GM23338 (cell line): ENCODE measurements around the gene GRXCR2.

ENCODE experiments used
- CREB1 ChIP-seq: fragments of 250-450 bp; sonication (Bioruptor Pico); IDR thresholded peaks from 2 replicates; pipeline ENCODE4 v1.5.0; 2020; ENCODE audit warnings: low read depth, mild to moderate bottlenecking, moderate library complexity
- EZH2 ChIP-seq: fragments of 200-600 bp; sonication (generic); IDR thresholded peaks from one replicate; pipeline ENCODE4 v1.8.0; 2017; ENCODE audit warnings: antibody characterized with exemption, mild to moderate bottlenecking, low read depth; ENCODE audit not compliant: unreplicated experiment
- EZH2phosphoT487 ChIP-seq: fragments of 200-600 bp; sonication (generic); IDR thresholded peaks from one replicate; pipeline ENCODE4 v1.8.1; 2018; ENCODE audit warnings: antibody characterized with exemption; ENCODE audit not compliant: unreplicated experiment
- JUNB ChIP-seq: IDR thresholded peaks from one replicate; pipeline ENCODE4 v1.6.1; 2016; ENCODE audit warnings: antibody characterized with exemption; ENCODE audit not compliant: unreplicated experiment
- POLR2AphosphoS5 ChIP-seq: IDR thresholded peaks from 2 replicates; pipeline ENCODE4 v1.6.1; 2016; ENCODE audit warnings: antibody characterized with exemption, low read depth
- ZNF331 ChIP-seq: fragments of 250-450 bp; sonication (Bioruptor Pico); IDR thresholded peaks from 2 replicates; pipeline ENCODE4 v1.5.0; 2020; ENCODE audit warnings: low read depth, mild to moderate bottlenecking, moderate library complexity
- TF ChIP-seq, protein P1 (sequence below), 2 experiments: fragments of 200-600 bp in 1 of 2; sonication (generic) in 1 of 2; conservative IDR thresholded peaks; 2 replicates each; pipeline versions ENCODE4 v1.5.1 to v1.6.1; 2016 to 2017; ENCODE audit warnings: antibody characterized with exemption in 2 of 2, low read depth in 2 of 2, mild to moderate bottlenecking in 2 of 2, moderate library complexity in 1 of 2
- TF ChIP-seq, protein P2 (sequence below): IDR thresholded peaks from one replicate; pipeline ENCODE4 v1.6.1; 2018; ENCODE audit warnings: antibody characterized with exemption; ENCODE audit not compliant: unreplicated experiment
- TF ChIP-seq, protein P3 (sequence below): fragments of 250-450 bp; sonication (Bioruptor Pico); IDR thresholded peaks from 2 replicates; pipeline ENCODE4 v1.5.0; 2020; ENCODE audit warnings: mild to moderate bottlenecking, moderate library complexity

GRCh38 chr5:145826895-145827674 is 45.7 kb downstream of the GRXCR2 start:
- TF ChIP-seq, protein P1, sequence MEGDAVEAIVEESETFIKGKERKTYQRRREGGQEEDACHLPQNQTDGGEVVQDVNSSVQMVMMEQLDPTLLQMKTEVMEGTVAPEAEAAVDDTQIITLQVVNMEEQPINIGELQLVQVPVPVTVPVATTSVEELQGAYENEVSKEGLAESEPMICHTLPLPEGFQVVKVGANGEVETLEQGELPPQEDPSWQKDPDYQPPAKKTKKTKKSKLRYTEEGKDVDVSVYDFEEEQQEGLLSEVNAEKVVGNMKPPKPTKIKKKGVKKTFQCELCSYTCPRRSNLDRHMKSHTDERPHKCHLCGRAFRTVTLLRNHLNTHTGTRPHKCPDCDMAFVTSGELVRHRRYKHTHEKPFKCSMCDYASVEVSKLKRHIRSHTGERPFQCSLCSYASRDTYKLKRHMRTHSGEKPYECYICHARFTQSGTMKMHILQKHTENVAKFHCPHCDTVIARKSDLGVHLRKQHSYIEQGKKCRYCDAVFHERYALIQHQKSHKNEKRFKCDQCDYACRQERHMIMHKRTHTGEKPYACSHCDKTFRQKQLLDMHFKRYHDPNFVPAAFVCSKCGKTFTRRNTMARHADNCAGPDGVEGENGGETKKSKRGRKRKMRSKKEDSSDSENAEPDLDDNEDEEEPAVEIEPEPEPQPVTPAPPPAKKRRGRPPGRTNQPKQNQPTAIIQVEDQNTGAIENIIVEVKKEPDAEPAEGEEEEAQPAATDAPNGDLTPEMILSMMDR (conservative IDR thresholded peaks at IDR 0.05; ENCODE audit: low read depth in 2 of 2): no peak
- no peak for TF ChIP-seq EZH2
- TF ChIP-seq, protein P2, sequence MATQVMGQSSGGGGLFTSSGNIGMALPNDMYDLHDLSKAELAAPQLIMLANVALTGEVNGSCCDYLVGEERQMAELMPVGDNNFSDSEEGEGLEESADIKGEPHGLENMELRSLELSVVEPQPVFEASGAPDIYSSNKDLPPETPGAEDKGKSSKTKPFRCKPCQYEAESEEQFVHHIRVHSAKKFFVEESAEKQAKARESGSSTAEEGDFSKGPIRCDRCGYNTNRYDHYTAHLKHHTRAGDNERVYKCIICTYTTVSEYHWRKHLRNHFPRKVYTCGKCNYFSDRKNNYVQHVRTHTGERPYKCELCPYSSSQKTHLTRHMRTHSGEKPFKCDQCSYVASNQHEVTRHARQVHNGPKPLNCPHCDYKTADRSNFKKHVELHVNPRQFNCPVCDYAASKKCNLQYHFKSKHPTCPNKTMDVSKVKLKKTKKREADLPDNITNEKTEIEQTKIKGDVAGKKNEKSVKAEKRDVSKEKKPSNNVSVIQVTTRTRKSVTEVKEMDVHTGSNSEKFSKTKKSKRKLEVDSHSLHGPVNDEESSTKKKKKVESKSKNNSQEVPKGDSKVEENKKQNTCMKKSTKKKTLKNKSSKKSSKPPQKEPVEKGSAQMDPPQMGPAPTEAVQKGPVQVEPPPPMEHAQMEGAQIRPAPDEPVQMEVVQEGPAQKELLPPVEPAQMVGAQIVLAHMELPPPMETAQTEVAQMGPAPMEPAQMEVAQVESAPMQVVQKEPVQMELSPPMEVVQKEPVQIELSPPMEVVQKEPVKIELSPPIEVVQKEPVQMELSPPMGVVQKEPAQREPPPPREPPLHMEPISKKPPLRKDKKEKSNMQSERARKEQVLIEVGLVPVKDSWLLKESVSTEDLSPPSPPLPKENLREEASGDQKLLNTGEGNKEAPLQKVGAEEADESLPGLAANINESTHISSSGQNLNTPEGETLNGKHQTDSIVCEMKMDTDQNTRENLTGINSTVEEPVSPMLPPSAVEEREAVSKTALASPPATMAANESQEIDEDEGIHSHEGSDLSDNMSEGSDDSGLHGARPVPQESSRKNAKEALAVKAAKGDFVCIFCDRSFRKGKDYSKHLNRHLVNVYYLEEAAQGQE: no peak
- no peak for TF ChIP-seq POLR2AphosphoS5
- TF ChIP-seq CREB1 (CRISPR knock-in tag): no peak
- no peak for TF ChIP-seq JUNB
- no peak for TF ChIP-seq EZH2phosphoT487
- no peak for TF ChIP-seq ZNF331 (CRISPR knock-in tag)
- TF ChIP-seq, protein P3, sequence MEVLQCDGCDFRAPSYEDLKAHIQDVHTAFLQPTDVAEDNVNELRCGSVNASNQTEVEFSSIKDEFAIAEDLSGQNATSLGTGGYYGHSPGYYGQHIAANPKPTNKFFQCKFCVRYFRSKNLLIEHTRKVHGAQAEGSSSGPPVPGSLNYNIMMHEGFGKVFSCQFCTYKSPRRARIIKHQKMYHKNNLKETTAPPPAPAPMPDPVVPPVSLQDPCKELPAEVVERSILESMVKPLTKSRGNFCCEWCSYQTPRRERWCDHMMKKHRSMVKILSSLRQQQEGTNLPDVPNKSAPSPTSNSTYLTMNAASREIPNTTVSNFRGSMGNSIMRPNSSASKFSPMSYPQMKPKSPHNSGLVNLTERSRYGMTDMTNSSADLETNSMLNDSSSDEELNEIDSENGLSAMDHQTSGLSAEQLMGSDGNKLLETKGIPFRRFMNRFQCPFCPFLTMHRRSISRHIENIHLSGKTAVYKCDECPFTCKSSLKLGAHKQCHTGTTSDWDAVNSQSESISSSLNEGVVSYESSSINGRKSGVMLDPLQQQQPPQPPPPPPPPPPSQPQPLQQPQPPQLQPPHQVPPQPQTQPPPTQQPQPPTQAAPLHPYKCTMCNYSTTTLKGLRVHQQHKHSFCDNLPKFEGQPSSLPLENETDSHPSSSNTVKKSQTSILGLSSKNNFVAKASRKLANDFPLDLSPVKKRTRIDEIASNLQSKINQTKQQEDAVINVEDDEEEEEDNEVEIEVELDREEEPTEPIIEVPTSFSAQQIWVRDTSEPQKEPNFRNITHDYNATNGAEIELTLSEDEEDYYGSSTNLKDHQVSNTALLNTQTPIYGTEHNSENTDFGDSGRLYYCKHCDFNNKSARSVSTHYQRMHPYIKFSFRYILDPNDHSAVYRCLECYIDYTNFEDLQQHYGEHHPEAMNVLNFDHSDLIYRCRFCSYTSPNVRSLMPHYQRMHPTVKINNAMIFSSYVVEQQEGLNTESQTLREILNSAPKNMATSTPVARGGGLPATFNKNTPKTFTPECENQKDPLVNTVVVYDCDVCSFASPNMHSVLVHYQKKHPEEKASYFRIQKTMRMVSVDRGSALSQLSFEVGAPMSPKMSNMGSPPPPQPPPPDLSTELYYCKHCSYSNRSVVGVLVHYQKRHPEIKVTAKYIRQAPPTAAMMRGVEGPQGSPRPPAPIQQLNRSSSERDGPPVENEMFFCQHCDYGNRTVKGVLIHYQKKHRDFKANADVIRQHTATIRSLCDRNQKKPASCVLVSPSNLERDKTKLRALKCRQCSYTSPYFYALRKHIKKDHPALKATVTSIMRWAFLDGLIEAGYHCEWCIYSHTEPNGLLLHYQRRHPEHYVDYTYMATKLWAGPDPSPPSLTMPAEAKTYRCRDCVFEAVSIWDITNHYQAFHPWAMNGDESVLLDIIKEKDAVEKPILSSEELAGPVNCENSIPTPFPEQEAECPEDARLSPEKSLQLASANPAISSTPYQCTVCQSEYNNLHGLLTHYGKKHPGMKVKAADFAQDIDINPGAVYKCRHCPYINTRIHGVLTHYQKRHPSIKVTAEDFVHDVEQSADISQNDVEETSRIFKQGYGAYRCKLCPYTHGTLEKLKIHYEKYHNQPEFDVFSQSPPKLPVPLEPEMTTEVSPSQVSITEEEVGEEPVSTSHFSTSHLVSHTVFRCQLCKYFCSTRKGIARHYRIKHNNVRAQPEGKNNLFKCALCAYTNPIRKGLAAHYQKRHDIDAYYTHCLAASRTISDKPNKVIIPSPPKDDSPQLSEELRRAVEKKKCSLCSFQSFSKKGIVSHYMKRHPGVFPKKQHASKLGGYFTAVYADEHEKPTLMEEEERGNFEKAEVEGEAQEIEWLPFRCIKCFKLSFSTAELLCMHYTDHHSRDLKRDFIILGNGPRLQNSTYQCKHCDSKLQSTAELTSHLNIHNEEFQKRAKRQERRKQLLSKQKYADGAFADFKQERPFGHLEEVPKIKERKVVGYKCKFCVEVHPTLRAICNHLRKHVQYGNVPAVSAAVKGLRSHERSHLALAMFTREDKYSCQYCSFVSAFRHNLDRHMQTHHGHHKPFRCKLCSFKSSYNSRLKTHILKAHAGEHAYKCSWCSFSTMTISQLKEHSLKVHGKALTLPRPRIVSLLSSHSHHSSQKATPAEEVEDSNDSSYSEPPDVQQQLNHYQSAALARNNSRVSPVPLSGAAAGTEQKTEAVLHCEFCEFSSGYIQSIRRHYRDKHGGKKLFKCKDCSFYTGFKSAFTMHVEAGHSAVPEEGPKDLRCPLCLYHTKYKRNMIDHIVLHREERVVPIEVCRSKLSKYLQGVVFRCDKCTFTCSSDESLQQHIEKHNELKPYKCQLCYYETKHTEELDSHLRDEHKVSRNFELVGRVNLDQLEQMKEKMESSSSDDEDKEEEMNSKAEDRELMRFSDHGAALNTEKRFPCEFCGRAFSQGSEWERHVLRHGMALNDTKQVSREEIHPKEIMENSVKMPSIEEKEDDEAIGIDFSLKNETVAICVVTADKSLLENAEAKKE (CRISPR knock-in tag): no peak
